Esophagus muscularis mucosa (tissue), 4 donors: Measurements from ENCODE around the gene NTF3. TPM values are rescaled to one million over a fixed set of nuclear protein-coding genes. Genes with fewer than 3 reads are reported as not detected.

Source experiments
- DNase-seq: peaks from one replicate; pipeline ENCODE4 v3.0.0-alpha.2; 2017; ENCODE audit errors: extremely low spot score
- H3K27ac ChIP-seq, 4 donors: fragments of 200-600 bp; sonication (generic); replicated peaks in 1 of 4; 1 replicate in 3 of 4; 2 replicates in 1 of 4; pipeline ENCODE4 v1.5.1; 2016 to 2019; ENCODE audit warnings: mild to moderate bottlenecking in 1 of 4
- H3K27me3 ChIP-seq, 4 donors: fragments of 200-600 bp; sonication (generic); one replicate each; pipeline versions ENCODE4 v1.5.1 to v1.6.0; 2016 to 2019
- H3K36me3 ChIP-seq, 4 donors: fragments of 200-600 bp; sonication (generic); one replicate each; pipeline ENCODE4 v1.5.1; 2016 to 2019
- H3K4me1 ChIP-seq, 4 donors: fragments of 200-600 bp; sonication (generic); one replicate each; pipeline ENCODE4 v1.5.1; 2016 to 2019
- H3K4me3 ChIP-seq, 4 donors: fragments of 200-600 bp; sonication (generic); 1 replicate in 2 of 4; 2 replicates in 2 of 4; pipeline ENCODE4 v1.5.1; 2016 to 2019; ENCODE audit warnings: mild to moderate bottlenecking in 4 of 4, moderate library complexity in 1 of 4
- H3K9me3 ChIP-seq, 4 donors: fragments of 200-600 bp; sonication (generic); 1 replicate in 3 of 4; 2 replicates in 1 of 4; pipeline ENCODE4 v1.5.1; 2016 to 2019
- CTCF ChIP-seq, 3 experiments: fragments of 200-600 bp in 2 of 3; fragments of 450-650 bp in 1 of 3; sonication (generic) in 2 of 3; IDR thresholded peaks; one replicate each; pipeline ENCODE4 v1.5.1; 2017 to 2019; ENCODE audit warnings: antibody characterized with exemption in 3 of 3, mild to moderate bottlenecking in 2 of 3, moderate library complexity in 1 of 3
- EP300 ChIP-seq: sonication (generic); formaldehyde crosslinking; IDR thresholded peaks from one replicate; pipeline ENCODE4 v1.6.1; 2017; ENCODE audit warnings: antibody characterized with exemption
- POLR2A ChIP-seq: fragments of 450-650 bp; IDR thresholded peaks from one replicate; pipeline ENCODE4 v1.6.1; 2017; ENCODE audit warnings: antibody characterized with exemption, moderate library complexity, mild to moderate bottlenecking, low read depth
- POLR2AphosphoS5 ChIP-seq, 2 donors: sonication (generic); formaldehyde crosslinking; IDR thresholded peaks; one replicate each; pipeline ENCODE4 v1.6.1; 2017; ENCODE audit warnings: antibody characterized with exemption in 2 of 2
- WGBS: methylation state at CpG from one replicate; pipeline ENCODE4 v1.1.5; 2018; 5-methylcytosine and 5-hydroxymethylcytosine counted together
- intact Hi-C: fragments of 100-400 bp; cut with DNase I; formaldehyde crosslinking; loops from one replicate; pipeline ENCODE4 v1.15.1; 2023
- total RNA-seq, 4 donors: library from RNA; depleted of rRNA; stranded (reverse); fragments of >200 nt; gene quantifications; one replicate each; pipeline versions ENCODE4 v1.1.0 to v1.2.1, GENCODE V29; 2016

Gene NTF3
- total RNA-seq, 4 donors from 2014 or later = 0.71 to 1.2 (median 1.0) TPM; not detected in 1

GRCh38 chr12:5498076-5498475 is 66.2 kb downstream of the NTF3 start:
- TF ChIP-seq POLR2AphosphoS5 (IDR thresholded peaks at IDR 0.05) (no peak), EP300 (no peak), POLR2A (no peak), CTCF (IDR thresholded peaks at IDR 0.05) (no peak)
- Histone ChIP-seq H3K9me3 (no peaks in the 10 kb centered on the region), H3K27me3 (no peaks in the 10 kb centered on the region), H3K4me1 (peaks cover 0 to 5% (median 0%) of the 10 kb centered on the region in 4 donors), H3K27ac (no peak overlapping the region), H3K36me3 (no peaks in the 10 kb centered on the region), H3K4me3 (no peak overlapping the region)
- intact Hi-C loops = no loop called here
- WGBS = 66% methylated on average over 3 of the region's 3 CpGs
- DNase-seq = no peak

- 96% methylated on average over 3 of the region's 8 CpGs for WGBS
- Histone ChIP-seq H3K27me3 (no peaks in the 10 kb centered on the region), H3K9me3 (no peaks in the 10 kb centered on the region), H3K4me3 (no peak overlapping the region), H3K36me3 (no peaks in the 10 kb centered on the region), H3K4me1 (peaks cover 0 to 5% (median 0%) of the 10 kb centered on the region in 4 donors), H3K27ac (no peak overlapping the region)
- no peak for TF ChIP-seq POLR2AphosphoS5 (IDR thresholded peaks at IDR 0.05)
- TF ChIP-seq CTCF (IDR thresholded peaks at IDR 0.05) = no peak
- no peak for TF ChIP-seq POLR2A
- TF ChIP-seq EP300 = no peak
- no peak for DNase-seq
- intact Hi-C loops = no loop called here
These were observed 66.9 kb downstream of the NTF3 start for GRCh38 chr12:5498806-5499205.

- H3K27ac ChIP-seq = no peak overlapping the region
- H3K4me1 ChIP-seq = peaks cover 0 to 5% (median 0%) of the 10 kb centered on the region in 4 donors
- no peaks in the 10 kb centered on the region for H3K27me3 ChIP-seq
- intact Hi-C loops = no loop called here
- TF ChIP-seq POLR2AphosphoS5 (IDR thresholded peaks at IDR 0.05) (no peak), POLR2A (no peak), EP300 (no peak), CTCF (IDR thresholded peaks at IDR 0.05) (no peak)
- H3K4me3 ChIP-seq = no peak overlapping the region
- no peaks in the 10 kb centered on the region for H3K9me3 ChIP-seq
- no peaks in the 10 kb centered on the region for H3K36me3 ChIP-seq
- WGBS = 85% methylated on average over 9 of the region's 9 CpGs
- DNase-seq = no peak
These were observed 67.8 kb downstream of the NTF3 start for GRCh38 chr12:5499566-5500330.

GRCh38 chr12:5500331-5500659 is 68.4 kb downstream of the NTF3 start:
- Histone ChIP-seq H3K4me3 (no peak overlapping the region), H3K27me3 (no peaks in the 10 kb centered on the region), H3K9me3 (no peaks in the 10 kb centered on the region), H3K4me1 (peaks cover 0 to 5% (median 0%) of the 10 kb centered on the region in 4 donors), H3K36me3 (no peaks in the 10 kb centered on the region), H3K27ac (no peak overlapping the region)
- intact Hi-C loops = no loop called here
- WGBS = 85% methylated on average over 7 of the region's 7 CpGs
- no peak for DNase-seq
- no peak for TF ChIP-seq EP300
- TF ChIP-seq POLR2AphosphoS5 (IDR thresholded peaks at IDR 0.05) = no peak
- TF ChIP-seq CTCF (IDR thresholded peaks at IDR 0.05) = no peak
- TF ChIP-seq POLR2A = no peak

GRCh38 chr12:5503774-5504173 is 71.9 kb downstream of the NTF3 start:
- intact Hi-C loops = no loop called here
- no peaks in the 10 kb centered on the region for H3K27me3 ChIP-seq
- H3K9me3 ChIP-seq = no peaks in the 10 kb centered on the region
- no peaks in the 10 kb centered on the region for H3K36me3 ChIP-seq
- no peak for DNase-seq
- no peak overlapping the region for H3K27ac ChIP-seq
- H3K4me1 ChIP-seq = peaks cover 0 to 9% (median 4%) of the 10 kb centered on the region in 4 donors
- WGBS = 91% methylated on average over 6 of the region's 6 CpGs
- TF ChIP-seq CTCF (IDR thresholded peaks at IDR 0.05) (no peak), EP300 (no peak), POLR2AphosphoS5 (IDR thresholded peaks at IDR 0.05) (no peak), POLR2A (no peak)
- no peak overlapping the region for H3K4me3 ChIP-seq
